ENCODE results near the gene KCNIP2.
"Not testable (repeated sequence)": the region's sequence is repeated elsewhere in the genome, so short reads cannot be mapped to it uniquely, and the experiment has no call there.

Gene KCNIP2

DNA sequence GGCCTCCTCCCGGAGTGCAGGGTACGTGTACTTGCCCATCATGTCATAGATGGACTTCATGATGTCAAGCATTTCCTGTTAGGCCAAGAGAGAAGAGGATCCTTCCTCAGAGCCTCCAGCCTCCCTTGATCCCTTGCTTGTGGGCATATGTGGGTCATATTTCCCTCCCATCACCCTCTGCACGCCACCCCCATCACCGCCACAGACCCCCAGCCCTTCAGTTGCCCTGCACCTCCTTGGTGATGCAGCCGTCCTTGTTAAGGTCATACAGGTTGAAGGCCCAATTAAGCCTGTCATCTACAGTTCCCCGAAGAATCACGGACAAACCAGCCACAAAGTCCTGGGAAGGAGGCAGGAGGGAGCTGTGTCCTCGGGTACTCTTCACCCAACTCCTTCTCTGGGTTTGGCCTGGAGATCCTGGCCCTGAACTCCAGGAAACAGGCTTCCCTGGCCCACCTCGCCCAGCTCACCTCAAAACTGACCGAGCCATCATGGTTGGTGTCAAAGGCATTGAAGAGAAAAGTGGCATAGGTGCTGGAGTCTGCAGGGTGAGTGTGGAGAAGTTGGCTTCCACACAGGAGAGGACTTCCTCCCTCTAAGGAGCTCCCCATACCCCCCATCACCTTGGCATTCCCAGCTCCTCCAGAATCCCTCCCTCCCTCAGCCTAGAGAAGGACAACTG is 15.5 kb downstream of the KCNIP2 start:
- DNase-seq: no peak

DNA sequence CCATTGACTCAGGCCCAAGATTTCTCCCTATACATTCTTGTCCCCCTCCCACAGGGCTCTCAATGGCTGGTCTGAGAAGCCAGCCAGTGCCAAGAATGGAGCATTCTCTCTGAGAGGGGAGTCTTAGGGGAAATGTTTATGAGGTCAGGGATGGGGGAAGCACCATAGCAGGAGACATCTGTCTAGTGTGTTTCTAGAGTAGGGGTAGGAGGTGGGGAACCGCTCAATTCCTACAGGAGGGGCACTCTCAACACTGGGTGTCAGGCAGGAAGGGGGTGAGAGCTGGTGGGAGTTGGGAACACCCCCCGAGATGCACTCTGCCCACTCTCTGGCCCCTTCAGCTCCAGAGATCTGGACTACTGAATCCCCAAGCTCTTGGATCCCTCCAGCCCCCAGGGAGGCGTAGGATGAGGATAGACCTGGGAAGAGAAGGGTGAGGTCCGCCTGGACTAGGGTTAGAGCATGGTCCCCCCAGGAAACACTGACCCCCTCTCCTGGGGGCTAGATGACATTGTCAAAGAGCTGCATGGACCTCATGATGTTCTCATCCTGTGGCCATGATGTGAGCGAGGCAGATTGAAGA is 16.7 kb downstream of the KCNIP2 start:
- no peak for DNase-seq

DNA sequence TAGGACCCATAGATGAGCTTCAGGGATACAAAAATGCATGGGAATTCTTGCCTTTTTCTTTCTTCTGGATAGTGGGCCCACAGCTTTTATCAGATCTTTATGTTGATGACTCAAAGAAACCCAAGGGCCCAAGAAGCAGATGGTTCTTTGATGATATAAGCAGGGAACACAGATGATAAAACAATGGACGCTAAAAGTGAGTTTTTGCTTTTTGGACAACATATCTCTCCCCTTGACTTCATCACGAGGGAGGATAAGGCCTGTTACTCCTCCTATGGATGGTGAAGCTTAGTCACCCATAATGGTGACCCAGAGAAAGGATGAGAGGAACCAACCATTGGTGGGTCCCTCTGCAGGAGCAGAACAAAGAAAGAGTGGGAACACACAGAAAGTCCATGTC is 18.9 kb downstream of the KCNIP2 start:
- no peak for DNase-seq

DNA sequence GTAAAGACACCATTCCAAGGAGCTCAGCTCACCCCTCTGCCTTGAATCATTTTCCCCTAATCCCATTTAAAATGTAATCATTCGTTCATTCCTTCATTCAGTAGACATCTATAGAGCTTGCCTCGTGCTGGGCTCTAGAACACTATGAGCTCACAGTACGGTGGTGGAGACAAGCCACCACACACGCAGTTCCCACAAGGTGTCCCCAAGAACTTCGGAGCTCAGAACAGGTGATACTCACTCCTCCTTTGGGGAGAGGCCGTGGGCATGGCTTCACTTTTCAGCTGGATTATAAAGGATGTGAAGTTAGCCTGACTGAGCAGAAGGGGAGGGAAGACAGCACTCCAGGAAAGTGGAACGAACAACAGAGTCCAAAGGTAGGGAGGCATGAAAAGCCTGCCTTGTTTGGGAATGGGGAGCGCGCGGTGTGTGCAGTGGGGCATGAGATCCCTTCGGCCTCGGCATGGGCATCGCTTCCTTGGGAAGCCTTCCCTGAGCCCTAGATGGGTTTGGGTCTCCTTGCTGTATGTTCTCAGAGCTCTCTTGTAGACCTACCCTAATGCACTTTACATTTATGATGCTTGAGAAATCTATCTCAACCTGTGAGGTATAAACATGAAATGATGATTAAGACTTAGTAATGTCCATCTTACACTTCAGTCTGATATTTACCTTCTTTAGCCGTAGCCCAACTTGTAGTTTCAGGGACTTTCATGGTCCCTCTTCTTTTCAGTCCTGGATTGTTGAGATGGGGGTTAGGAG is 24.5 kb downstream of the KCNIP2 start:
- no peak for DNase-seq

DNA sequence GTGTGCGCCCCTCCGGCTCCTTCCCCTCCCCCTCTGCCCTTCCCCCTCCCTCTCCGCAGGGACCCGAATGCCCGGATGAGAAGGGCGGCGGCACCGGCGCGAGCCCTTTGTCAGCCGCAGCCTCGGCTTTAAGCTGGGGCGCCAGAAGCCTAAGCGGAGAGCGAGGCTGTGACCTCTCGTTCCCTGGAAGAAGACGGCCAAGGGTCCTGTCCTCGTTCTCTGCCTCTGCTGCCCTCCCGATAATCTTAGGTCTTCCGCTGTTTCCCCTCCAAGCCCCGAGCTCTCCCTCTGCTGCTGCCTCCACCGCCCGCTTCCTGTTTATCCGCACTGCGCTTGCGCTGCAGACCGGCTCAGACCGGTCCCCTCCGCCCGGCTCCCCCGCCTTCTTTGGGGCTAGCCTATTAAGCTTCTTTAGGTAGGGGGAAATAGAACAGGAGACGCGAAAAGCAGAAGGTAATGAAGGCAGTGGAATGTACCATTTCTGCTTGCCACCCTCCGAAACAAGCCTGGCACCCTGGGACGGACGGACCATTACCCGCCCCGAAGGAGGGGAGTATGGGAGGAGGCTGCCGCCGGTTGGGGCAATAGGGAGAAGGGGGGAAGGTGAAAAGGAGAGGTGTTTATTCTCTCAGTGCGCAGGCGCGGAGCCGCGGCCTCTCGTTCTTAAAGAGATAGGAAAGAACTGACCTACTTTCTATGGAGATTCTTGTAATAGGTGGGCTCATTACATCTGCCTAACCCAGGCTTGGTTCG is 25.3 kb downstream of the KCNIP2 start, which contains the start of gene OGA:
Gene OGA, minus strand, starts transcription at position 326 of the 753 bp plus-strand sequence. CDS start 422 bp downstream, outside the sequence.
- DNase-seq: peak; percentile 98

DNA sequence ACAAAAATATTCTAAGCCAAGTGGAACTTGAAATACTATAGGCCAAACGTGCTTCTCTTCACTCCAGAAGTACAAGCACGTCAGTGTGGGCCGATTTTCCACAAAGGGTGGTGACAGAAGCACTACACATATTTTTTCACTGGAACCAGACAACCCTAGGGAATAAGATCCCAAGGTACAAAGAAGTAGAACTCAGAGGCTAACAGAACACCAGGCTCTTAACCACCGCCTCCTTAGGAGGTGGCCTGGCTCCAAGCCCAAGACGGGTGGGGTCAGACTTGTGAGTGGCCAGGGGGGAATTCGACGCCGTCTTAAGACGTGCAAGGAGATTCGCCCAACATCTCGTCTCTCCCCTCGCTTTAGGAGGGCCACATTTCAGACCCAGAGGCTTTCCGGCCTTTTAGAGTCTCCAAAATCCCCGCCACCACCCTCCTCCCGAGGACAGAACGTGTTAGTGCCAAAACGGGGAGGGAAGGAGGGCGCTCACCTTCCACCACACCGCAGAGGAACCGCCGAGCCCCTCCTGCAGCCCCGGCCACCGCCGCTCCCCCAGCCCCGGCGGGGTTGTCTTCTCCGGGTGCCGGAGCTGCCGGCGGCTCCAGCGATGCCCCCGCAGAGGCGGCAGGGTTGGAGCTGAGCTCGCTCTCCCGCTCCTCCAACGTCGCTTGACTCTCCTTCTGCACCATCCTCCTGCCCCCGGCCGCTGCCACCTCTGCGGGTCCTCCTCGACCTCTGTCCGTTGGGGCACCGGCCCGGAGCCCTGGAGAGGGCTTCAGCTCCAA is 26.1 kb downstream of the KCNIP2 start:
- DNase-seq: no peak

DNA sequence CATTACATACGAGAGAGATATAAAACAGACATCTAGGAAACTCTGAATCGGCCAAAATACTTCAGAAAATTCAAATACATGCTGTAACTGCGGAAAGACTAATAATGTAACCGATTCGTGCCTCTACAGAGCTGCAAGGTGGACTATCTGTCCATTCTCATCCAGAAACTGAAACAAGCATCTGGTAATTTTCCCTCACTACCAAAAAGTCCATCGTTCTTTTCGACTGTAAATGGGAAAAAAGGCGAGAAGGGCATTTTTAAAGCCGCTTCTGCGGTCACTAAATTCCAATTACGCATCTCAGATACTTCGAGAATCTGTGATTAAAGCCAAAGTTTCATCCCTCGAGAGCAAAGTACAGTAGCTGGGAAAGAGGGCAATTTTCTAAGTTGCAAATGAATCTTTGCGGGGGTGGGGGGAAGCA is 26.7 kb downstream of the KCNIP2 start:
- no peak for DNase-seq

DNA sequence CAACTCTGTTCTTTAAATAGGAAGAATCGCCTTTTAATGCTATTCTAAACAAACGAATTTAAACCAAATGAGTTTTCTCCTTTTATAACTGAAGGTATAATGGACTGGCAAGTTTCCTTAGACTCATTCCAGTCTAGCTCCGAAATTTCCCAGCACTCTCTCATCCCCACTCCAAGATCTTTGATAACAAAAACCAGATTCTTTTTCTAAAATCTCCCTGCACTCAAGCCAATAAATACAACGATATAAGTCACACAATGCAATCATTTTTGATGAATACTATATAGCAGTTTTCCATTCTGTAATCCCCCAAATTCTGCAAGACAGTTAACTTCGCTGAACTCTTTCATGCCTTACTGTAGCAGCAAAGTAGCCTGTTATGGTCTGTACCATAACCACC is 27.2 kb downstream of the KCNIP2 start:
- no peak for DNase-seq

DNA sequence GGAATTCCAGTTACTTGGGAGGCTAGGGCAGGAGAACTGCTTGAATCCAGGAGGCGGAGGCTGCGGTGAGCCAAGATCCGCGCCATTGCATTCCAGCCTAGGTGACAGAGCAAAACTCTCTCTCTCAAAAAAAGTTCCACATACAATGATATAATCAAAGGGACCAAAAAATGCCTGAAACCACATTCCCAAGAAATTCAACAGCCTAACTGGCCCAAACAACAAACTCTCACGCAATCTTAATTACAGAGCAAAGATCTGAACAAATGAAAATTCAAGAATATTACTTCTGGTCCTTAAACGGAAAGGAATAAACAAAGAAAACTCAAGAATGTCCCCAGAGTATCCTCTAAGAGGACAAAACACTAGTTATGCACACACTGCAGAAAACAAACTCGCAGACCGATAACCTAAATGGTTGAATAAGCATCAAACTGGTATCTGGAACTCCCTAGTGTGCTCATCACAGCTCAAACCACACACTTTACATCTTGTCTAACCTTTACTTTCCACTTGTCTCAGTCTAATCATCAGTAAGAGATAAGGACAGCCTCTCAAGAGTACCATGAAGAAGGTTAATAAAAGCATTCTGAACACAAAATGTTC is 29.0 kb downstream of the KCNIP2 start:
- DNase-seq: no peak

DNA sequence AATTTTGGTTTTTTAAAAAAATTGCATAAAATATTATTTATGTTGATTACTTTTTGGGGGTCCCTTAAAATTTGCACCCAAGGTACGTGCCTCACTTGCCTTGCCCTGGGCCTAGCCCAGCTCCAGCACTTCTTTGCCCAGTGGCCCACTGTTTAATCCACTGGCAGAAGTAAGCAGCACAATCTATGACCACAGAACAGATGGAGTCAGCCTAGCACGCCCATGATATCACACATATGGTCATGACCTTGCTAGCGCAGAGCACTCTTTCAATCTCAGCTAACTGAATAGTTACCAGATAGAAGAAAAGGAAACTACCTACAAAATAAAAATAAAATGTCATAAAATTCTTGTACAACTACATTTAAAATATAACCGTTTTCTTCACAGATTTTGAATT is 31.0 kb downstream of the KCNIP2 start:
- DNase-seq: no peak

DNA sequence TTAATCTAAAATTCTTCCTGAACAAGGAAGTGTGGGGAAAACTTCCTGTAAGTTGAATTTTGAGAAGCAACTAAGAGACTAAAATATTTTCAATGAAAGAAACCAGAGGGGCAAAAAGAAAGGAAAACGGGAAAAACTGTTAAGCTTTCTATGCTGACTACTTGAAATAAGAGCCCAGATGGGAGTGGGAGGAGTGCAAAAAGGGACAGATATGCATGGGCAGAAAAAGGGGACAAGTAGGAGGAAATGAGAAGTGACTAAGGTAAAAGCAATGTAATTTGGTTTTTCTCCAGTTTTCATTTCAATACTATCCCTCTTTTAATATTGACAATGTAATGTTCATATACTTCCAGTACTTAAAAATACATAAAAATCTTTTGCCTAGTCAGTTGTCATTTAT is 36.4 kb downstream of the KCNIP2 start:
- DNase-seq: no peak

DNA sequence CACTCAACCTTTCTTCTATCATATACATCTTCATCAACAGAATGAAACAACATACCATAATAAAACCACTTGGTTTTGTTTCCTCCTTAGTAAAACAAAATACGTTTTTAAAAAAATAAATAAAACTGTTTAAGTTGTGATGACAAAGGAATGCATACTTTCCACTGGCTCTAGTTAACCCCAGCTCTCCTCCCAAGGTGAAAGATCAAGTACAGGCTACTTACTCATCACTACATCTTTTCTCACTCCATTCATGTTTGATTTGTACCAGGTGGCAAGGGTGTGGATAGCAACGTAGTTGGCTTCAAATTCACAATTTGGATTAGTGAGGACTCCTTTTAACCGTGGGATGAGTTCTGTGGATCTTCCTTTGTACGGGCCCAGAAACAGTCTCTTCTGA is 40.1 kb downstream of the KCNIP2 start:
- DNase-seq: no peak

DNA sequence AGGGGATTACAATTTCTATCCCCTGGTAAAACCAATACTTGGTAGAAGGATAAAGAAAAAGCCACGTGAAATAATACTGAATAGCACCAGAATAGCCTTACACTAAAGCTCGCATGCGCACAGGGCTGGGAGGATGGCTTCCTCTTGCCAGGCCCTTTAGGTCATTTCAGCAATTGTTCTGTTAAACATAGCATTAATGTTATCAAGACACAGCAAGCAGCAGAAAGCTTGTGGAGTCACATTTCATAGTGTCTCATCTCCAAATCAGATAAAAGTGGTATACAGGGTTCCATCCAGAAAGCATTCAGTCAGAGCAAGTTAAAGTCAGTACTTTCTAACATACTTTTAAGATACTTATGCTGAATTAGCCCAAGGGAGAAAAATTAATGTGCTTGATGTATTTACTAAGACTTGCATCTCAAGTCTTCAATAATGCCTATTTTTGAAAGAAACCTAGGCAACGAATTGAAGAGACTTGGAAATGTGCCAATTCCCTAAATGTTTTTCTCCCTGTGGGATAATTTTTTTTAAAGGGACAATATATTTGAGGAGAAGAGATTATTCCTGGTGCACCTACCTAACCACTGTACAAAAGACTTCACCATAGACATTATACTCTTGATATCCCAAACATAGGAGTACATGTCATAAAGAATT is 46.1 kb downstream of the KCNIP2 start:
- no peak for DNase-seq

DNA sequence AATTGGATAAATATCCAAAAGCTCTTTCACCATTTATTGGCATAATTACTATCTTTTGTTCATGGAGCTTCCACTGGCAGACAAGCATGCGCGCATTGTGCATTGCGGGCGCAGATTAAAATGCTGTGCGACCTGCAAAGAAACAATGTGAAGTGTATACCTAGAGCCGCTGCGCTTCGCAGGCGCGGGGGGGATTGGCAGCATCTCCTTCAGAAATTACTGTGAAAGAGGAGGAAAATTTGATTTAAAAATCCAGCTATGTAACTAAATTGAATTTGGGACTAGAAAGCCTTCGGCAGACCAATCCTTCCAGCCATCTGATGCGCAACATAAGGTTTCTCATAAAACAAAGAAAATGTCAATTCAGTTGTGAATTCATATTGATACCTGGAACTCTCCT is 50.1 kb downstream of the KCNIP2 start:
- no peak for DNase-seq

DNA sequence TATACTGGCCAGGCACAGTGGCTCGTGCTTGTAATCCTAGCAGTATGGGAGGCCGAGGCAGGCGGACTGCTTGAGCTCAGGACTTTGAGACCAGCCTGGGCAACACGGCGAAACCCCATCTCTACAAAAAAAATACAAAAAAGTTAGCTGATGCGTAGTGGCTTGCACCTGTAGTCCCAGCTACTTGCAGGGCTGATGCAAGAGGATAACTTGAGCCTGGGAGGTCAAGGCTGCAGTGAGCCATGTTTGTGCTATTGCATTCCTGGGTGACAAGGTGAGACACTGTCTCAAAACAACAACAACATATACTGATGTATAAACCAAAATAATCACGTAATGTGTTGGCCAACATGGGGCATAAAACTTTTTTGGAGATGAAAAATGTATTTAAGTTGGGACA is 53.9 kb downstream of the KCNIP2 start:
- no peak for DNase-seq

DNA sequence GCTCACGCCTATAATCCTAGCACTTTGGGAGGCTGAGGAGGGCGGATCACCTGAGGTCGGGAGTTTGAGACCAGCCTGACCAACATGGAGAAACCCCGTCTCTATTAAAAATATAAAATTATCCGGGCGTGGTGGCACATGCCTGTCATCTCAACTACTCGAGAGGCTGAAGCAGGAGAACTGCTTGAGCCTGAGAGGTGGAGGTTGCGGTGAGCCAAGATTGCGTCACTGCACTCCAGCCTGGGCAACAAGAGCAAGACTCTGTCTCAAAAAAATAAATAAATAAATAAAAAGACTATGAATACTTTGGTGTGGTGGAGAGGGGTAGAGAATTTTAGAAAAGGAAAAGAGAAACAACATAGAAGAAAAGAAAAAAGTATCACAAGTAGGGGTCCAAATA is 54.4 kb downstream of the KCNIP2 start:
- DNase-seq: not testable (repeated sequence)

DNA sequence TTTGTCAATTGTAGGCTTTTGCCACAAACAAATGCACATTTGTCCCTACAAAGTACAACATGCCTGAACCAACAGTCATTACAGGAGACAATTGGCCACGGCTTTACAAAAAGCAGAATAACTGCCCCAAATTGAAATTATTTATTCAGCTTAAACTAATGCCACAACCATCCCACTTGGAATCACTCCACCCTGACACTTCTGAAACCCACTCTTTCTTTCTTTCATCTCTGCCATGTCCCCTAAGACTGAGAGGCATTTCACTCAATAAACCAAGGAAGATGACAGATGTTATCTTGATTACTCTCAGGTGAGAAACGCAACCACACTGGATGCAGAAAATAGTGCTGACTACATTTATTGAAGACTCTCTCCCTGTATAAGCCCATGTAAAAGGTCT is 57.8 kb downstream of the KCNIP2 start:
- no peak for DNase-seq

DNA sequence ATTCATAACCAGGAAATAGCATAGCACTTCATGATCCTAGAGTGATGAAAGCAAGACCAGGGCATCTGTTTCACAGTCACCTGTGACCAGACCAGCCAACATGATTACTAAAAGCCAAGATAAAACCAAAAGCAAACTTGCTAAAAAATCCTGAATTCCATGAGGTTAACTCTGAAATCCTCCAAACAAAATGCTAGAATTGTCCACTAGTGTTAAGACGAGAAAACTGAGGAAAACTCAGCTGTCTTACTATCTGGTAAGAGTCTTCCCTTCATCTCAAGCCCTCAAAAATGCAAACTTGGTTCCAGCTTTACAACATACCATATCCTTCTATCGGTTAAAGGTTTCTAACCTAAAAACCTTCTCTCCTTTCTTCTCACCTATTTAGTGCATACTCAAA is 59.0 kb downstream of the KCNIP2 start:
- no peak for DNase-seq

DNA sequence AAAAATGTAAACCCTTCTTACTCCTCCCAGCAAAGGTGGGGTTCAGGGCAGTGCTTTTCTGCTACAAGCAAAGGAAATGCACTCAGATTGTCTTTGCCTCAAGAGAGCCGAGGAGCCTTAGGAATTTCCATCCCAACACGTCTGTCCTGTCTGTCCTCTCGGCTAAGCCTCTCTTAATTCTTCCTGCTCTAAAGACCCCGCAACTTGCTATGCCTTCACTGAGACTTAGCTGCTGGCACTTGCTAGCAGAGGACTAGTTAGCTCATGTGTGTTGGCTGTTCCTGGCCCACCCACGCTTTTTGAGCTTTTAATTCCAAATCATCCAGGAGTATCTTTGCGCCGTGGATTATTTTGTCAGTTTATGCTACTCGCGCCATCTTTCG is 59.9 kb downstream of the KCNIP2 start:
- no peak for DNase-seq

DNA sequence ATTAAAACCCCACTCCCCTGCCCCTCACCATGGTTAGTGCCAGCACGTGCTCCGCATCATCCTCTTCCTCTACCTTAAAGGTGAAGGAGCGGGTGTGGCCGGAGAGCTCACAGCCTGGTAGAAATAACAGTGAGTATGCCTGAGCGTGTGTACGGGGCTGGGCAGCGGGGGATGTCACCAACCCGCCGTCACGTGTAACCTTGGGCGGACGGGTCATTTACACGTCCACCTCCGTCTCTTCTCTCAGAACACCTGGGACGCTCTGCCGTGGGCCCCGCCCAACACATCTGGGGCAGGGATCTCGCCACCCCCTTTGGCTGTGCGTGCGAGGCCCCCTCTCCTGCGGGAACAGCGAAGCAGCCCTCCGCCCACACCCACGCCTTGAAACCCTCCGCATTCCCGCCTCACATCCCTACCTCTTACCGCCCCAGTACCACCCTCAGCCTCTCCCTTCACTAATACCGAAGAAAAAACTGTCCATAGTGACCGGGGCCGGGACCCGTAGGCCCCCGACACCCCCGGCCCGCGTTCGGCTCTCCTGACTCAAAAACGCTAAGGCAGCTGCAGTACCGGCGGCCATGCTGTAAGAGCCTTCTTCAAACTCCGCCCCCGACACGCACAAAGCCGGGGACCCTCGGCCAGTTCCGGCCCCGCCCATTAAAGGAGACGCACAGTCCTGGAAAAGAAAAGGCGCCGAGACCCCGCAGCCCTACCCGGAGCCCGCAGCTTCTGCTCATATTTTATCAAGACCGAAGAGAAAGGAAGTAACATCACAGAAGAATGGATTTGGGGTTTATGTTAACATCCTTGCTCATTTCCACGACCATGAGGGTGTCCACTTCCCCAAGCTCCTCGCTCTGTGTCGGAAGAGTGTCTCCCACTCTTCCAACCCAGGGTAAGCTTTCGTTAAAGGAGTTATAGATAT is 60.5 kb downstream of the KCNIP2 start, which contains the start of gene NPM3:
Gene NPM3, minus strand, starts transcription at position 636 of the 925 bp plus-strand sequence. Its CDS starts 56 bp downstream, at position 580.
- DNase-seq: peak; percentile 49

Measured in NCI-H1694 treated with DMSO at 0.1 percent for 48 hours (cell line).